K562 (cell line): Measurements from ENCODE around the gene LBP. TPM values are rescaled to one million over a fixed set of nuclear protein-coding genes. Genes with fewer than 3 reads are reported as not detected.
A peak's percentile ranks its signal among the peaks of the same experiment; 100 is the strongest.

ENCODE experiments used
- CBX2 ChIP-seq: fragments of 200-600 bp; sonication (generic); IDR thresholded peaks from one replicate; pipeline ENCODE4 v1.6.1; 2012; ENCODE audit warnings: mild to moderate bottlenecking, low read length, inconsistent platforms; ENCODE audit not compliant: insufficient read depth, poor library complexity, severe bottlenecking
- CREM ChIP-seq: IDR thresholded peaks from 2 replicates; pipeline ENCODE4 v1.6.1; 2014; ENCODE audit warnings: antibody characterized with exemption, low read depth
- ETV6 ChIP-seq, 3 experiments: fragments of 150-350 bp in 1 of 3; sonication (generic) in 1 of 3; formaldehyde crosslinking in 1 of 3; IDR thresholded peaks; 2 replicates each; pipeline versions ENCODE4 v1.6.1 to v1.8.0; 2014 to 2022; ENCODE audit warnings: borderline replicate concordance in 2 of 3, low read depth in 2 of 3, antibody characterized with exemption in 1 of 3, low read length in 1 of 3, mild to moderate bottlenecking in 1 of 3, missing genetic modification reagents in 1 of 3
- MCM3 ChIP-seq: fragments of 450-650 bp; IDR thresholded peaks from 2 replicates; pipeline ENCODE4 v1.6.1; 2016
- POLR2A ChIP-seq: fragments of 450-650 bp; conservative IDR thresholded peaks from 2 replicates; pipeline ENCODE4 v1.6.1; 2016
- POLR2G ChIP-seq: fragments of 200-400 bp; formaldehyde crosslinking; IDR thresholded peaks from 2 replicates; pipeline ENCODE4 v1.6.1; 2017; ENCODE audit warnings: low read depth, mild to moderate bottlenecking, antibody characterized with exemption, low read length, moderate library complexity
- RB1 ChIP-seq: fragments of 450-650 bp; IDR thresholded peaks from 2 replicates; pipeline ENCODE4 v1.6.1; 2017; ENCODE audit warnings: low read depth, mild to moderate bottlenecking
- ZBTB34 ChIP-seq: fragments of 250-450 bp; sonication (Bioruptor Pico); IDR thresholded peaks from 2 replicates; pipeline ENCODE4 v1.8.0; 2021; ENCODE audit warnings: mild to moderate bottlenecking, moderate library complexity
- ZBTB43 ChIP-seq: sonication (generic); formaldehyde crosslinking; IDR thresholded peaks from 2 replicates; pipeline ENCODE4 v1.8.0; 2023; ENCODE audit warnings: mild to moderate bottlenecking, missing genetic modification reagents
- ZNF280B ChIP-seq: fragments of 250-450 bp; sonication (Bioruptor Pico); IDR thresholded peaks from 2 replicates; pipeline ENCODE4 v1.5.1; 2021; ENCODE audit warnings: mild to moderate bottlenecking
- ZNF324 ChIP-seq: fragments of 250-450 bp; sonication (Bioruptor Pico); IDR thresholded peaks from 2 replicates; pipeline ENCODE4 v1.4.0; 2020; ENCODE audit warnings: mild to moderate bottlenecking
- ZNF347 ChIP-seq: fragments of 450-650 bp; formaldehyde crosslinking; IDR thresholded peaks from 2 replicates; pipeline ENCODE4 v1.4.0; 2020; ENCODE audit warnings: low read depth, mild to moderate bottlenecking, moderate library complexity
- ZNF407 ChIP-seq: fragments of 450-650 bp; IDR thresholded peaks from 2 replicates; pipeline ENCODE4 v1.6.1; 2016; ENCODE audit warnings: low read depth
- polyA plus RNA-seq, 8 experiments: library from polyadenylated mRNA; depleted of rRNA in 4 of 8; stranded (reverse) in 5 of 8; unstranded in 3 of 8; fragments of >200 nt; fragmentation: Nextera tagmentation in 2 of 8; fragmentation: Illumina TruSeq in 1 of 8; extraction: Ambion mirVana in 2 of 8; extraction: Trizol in 1 of 8; gene quantifications; 2 replicates each; pipeline versions ENCODE4 v1.2.1 to v1.2.3, GENCODE V29; 2011 to 2014; ENCODE audit warnings: inconsistent platforms in 1 of 8, missing spikeins in 1 of 8
- total RNA-seq, 7 experiments: library from RNA; depleted of rRNA in 6 of 7; stranded (reverse); fragments of >200 nt in 6 of 7; fragmentation: Illumina TruSeq in 2 of 7; extraction: Trizol in 2 of 7; gene quantifications; 2 replicates each; pipeline versions ENCODE4 v1.2.1 to v1.2.3, GENCODE V29; 2011 to 2021; ENCODE audit warnings: low replicate concordance in 1 of 7
- TF ChIP-seq, protein P1 (sequence below): fragments of 200-800 bp; sonication (Bioruptor generic); IDR thresholded peaks from 2 replicates; pipeline ENCODE4 v1.6.1; 2017; ENCODE audit warnings: missing genetic modification characterization, missing compliant biosample characterization

Gene LBP
- total and polyA plus RNA-seq, 9 of the 15 experiments (the other 6 are each of a cell fraction or from before 2014, with no cell fraction given) = 0.06 to 0.31 (median 0.09) TPM; not detected in 3

- TF ChIP-seq ZBTB34 (CRISPR knock-in tag) (no peak), POLR2A (no peak), CREM (peak; percentile 83), ETV6 (IDR thresholded peaks at IDR 0.05; ENCODE audit: borderline replicate concordance in 1 of 2, low read depth in 2 of 2, low read length in 1 of 2) (no peak), ETV6 (CRISPR knock-in tag; IDR thresholded peaks at IDR 0.05; ENCODE audit: borderline replicate concordance) (no peak), ZNF347 (CRISPR knock-in tag) (no peak), CBX2 (no peak), ZBTB43 (CRISPR knock-in tag) (no peak), POLR2G (no peak), ZNF280B (CRISPR knock-in tag) (no peak), RB1 (peak; percentile 82), ZNF407 (no peak), MCM3 (no peak), ZNF324 (CRISPR knock-in tag) (no peak)
- TF ChIP-seq, protein P1, sequence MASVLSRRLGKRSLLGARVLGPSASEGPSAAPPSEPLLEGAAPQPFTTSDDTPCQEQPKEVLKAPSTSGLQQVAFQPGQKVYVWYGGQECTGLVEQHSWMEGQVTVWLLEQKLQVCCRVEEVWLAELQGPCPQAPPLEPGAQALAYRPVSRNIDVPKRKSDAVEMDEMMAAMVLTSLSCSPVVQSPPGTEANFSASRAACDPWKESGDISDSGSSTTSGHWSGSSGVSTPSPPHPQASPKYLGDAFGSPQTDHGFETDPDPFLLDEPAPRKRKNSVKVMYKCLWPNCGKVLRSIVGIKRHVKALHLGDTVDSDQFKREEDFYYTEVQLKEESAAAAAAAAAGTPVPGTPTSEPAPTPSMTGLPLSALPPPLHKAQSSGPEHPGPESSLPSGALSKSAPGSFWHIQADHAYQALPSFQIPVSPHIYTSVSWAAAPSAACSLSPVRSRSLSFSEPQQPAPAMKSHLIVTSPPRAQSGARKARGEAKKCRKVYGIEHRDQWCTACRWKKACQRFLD (CRISPR knock-in tag) = no peak
These were observed 8.6 kb upstream of the LBP start (continued) for GRCh38 chr20:38337561-38338140.
